Prostate gland (tissue), 2 donors: Measurements from ENCODE around the gene CDKN2AIP.

Source experiments
- POLR2A ChIP-seq: fragments of 450-650 bp; IDR thresholded peaks from one replicate; pipeline ENCODE4 v1.6.1; 2016; ENCODE audit warnings: antibody characterized with exemption, mild to moderate bottlenecking
- POLR2AphosphoS5 ChIP-seq: sonication (generic); formaldehyde crosslinking; IDR thresholded peaks from one replicate; pipeline ENCODE4 v1.6.1; 2017; ENCODE audit warnings: antibody characterized with exemption
- TF ChIP-seq, protein P1 (sequence below), 4 experiments: fragments of 200-600 bp in 2 of 4; fragments of 450-650 bp in 2 of 4; sonication (generic) in 2 of 4; IDR thresholded peaks; 1 replicate in 3 of 4; 2 replicates in 1 of 4; pipeline ENCODE4 v1.5.1; 2016 to 2019; ENCODE audit warnings: antibody characterized with exemption in 4 of 4, mild to moderate bottlenecking in 2 of 4, moderate library complexity in 2 of 4

DNA sequence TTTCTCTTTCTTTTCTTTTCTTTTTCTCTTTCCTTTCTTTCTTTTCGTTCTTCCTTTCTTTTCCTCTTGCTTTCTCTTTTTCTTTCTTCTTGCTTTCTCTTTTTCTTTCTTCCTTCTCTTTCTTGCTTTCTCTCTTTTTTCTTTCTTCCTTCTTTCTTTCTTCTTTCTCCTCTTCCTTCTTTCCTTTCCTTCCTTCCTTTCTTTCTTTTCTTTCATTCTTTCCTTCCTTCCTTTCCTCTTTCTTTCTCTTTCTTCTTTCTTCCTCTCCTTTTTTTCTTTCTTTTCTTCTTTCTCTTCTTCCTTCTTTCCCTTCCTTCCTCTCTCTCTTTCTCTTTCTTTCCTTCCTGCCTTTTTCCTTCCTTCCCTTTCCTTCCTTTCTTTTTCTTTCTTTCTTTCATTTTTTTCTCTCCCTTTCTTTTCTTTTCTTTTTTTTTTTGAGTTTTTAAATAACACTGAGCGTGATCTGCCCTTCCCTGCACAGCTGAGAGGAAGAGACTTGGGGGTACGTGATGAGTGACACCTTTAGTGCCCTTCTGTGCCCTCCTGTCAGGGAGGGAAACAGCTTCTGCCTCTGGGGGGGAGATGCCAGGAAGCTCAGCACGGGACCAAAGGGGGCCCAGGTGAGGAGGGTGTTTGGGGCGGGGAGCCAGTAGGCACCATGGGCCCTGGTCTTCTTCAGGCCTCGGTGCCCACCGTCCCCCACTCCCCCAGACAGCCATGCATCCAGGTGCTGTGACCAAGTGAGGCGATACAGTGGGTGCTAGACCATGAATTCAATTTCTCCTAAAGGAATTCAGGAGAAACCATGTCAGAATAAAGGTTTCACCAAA is 36.6 kb upstream of the CDKN2AIP start:
- TF ChIP-seq POLR2A (no peak), POLR2AphosphoS5 (no peak)
- TF ChIP-seq, protein P1, sequence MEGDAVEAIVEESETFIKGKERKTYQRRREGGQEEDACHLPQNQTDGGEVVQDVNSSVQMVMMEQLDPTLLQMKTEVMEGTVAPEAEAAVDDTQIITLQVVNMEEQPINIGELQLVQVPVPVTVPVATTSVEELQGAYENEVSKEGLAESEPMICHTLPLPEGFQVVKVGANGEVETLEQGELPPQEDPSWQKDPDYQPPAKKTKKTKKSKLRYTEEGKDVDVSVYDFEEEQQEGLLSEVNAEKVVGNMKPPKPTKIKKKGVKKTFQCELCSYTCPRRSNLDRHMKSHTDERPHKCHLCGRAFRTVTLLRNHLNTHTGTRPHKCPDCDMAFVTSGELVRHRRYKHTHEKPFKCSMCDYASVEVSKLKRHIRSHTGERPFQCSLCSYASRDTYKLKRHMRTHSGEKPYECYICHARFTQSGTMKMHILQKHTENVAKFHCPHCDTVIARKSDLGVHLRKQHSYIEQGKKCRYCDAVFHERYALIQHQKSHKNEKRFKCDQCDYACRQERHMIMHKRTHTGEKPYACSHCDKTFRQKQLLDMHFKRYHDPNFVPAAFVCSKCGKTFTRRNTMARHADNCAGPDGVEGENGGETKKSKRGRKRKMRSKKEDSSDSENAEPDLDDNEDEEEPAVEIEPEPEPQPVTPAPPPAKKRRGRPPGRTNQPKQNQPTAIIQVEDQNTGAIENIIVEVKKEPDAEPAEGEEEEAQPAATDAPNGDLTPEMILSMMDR (IDR thresholded peaks at IDR 0.05) = no peak
